Esophagus squamous epithelium (tissue), 4 donors: ENCODE measurements around the gene PGAP6.

ENCODE experiments used
- POLR2A ChIP-seq, 4 donors: fragments of 450-650 bp; IDR thresholded peaks; one replicate each; pipeline ENCODE4 v1.6.1; 2017; ENCODE audit warnings: antibody characterized with exemption in 4 of 4, mild to moderate bottlenecking in 4 of 4, moderate library complexity in 3 of 4
- TF ChIP-seq, protein P1 (sequence below), 6 experiments: fragments of 450-650 bp in 4 of 6; fragments of 200-600 bp in 2 of 6; sonication (generic) in 2 of 6; IDR thresholded peaks; one replicate each; pipeline ENCODE4 v1.5.1; 2016 to 2019; ENCODE audit warnings: antibody characterized with exemption in 6 of 6, mild to moderate bottlenecking in 4 of 6, moderate library complexity in 4 of 6

DNA sequence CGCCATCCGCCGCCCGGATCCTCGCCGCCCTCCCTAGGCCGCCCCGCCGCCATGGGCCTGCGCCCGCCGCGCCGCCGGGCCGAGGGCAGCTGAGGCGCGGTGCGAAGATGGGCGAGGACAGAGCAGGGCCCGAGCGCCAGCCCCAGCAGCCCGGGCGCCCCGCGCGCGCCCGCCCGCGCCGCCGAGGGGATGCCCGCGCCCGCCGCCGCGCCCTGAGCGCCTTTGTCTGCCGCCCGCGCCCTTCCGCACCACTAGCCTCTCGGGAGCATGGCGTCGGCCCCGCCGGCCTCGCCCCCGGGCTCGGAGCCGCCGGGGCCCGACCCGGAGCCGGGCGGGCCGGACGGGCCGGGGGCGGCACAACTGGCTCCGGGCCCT is 43.9 kb upstream of the PGAP6 start:
- TF ChIP-seq, protein P1, sequence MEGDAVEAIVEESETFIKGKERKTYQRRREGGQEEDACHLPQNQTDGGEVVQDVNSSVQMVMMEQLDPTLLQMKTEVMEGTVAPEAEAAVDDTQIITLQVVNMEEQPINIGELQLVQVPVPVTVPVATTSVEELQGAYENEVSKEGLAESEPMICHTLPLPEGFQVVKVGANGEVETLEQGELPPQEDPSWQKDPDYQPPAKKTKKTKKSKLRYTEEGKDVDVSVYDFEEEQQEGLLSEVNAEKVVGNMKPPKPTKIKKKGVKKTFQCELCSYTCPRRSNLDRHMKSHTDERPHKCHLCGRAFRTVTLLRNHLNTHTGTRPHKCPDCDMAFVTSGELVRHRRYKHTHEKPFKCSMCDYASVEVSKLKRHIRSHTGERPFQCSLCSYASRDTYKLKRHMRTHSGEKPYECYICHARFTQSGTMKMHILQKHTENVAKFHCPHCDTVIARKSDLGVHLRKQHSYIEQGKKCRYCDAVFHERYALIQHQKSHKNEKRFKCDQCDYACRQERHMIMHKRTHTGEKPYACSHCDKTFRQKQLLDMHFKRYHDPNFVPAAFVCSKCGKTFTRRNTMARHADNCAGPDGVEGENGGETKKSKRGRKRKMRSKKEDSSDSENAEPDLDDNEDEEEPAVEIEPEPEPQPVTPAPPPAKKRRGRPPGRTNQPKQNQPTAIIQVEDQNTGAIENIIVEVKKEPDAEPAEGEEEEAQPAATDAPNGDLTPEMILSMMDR (IDR thresholded peaks at IDR 0.05), result no peak
- TF ChIP-seq POLR2A (IDR thresholded peaks at IDR 0.05), result no peak
